Nephron progenitor cell (in vitro differentiated cells): ENCODE results near the gene GNB5.

Source experiments
- DNase-seq: peaks from one replicate; pipeline ENCODE4 v3.0.0; 2021
- H3K27ac Mint-ChIP-seq: 2 replicates; pipeline ENCODE4 v1.8.0; 2021; ENCODE audit warnings: mild to moderate bottlenecking, moderate library complexity, mixed read lengths
- H3K27me3 Mint-ChIP-seq: 2 replicates; pipeline ENCODE4 v1.8.0; 2021; ENCODE audit warnings: mild to moderate bottlenecking, low read depth, mixed read lengths; ENCODE audit not compliant: poor library complexity
- H3K36me3 Mint-ChIP-seq: 2 replicates; pipeline ENCODE4 v1.8.0; 2021; ENCODE audit warnings: low read depth, mixed read lengths
- H3K4me1 Mint-ChIP-seq: 2 replicates; pipeline ENCODE4 v1.8.0; 2021; ENCODE audit warnings: mixed read lengths
- H3K4me3 Mint-ChIP-seq: 2 replicates; pipeline ENCODE4 v1.8.0; 2021; ENCODE audit warnings: mild to moderate bottlenecking, moderate library complexity, mixed read lengths
- H3K9me3 Mint-ChIP-seq: 2 replicates; pipeline ENCODE4 v1.8.0; 2021; ENCODE audit warnings: mild to moderate bottlenecking, moderate library complexity, mixed read lengths
- CTCF ChIP-seq: fragments of 200-600 bp; sonication (generic); IDR thresholded peaks from 2 replicates; pipeline ENCODE4 v1.5.0; 2021; ENCODE audit warnings: antibody characterized with exemption

The GNB5 gene

GRCh38 chr15:52121896-52122295, 69.3 kb downstream of the GNB5 start:
- Mint-ChIP-seq H3K27me3 (peaks cover 11% of the 10 kb centered on the region), H3K27ac (no peak overlapping the region), H3K4me3 (no peak overlapping the region), H3K9me3 (no peaks in the 10 kb centered on the region), H3K36me3 (no peaks in the 10 kb centered on the region), H3K4me1 (peaks cover 13% of the 10 kb centered on the region)
- TF ChIP-seq CTCF: no peak
- no peak for DNase-seq

GRCh38 chr15:52121006-52121405, 70.2 kb downstream of the GNB5 start:
- H3K4me1 Mint-ChIP-seq: peaks cover 19% of the 10 kb centered on the region
- H3K27ac Mint-ChIP-seq: no peak overlapping the region
- peaks cover 11% of the 10 kb centered on the region for H3K27me3 Mint-ChIP-seq
- no peaks in the 10 kb centered on the region for H3K36me3 Mint-ChIP-seq
- H3K4me3 Mint-ChIP-seq: no peak overlapping the region
- no peak for TF ChIP-seq CTCF
- H3K9me3 Mint-ChIP-seq: no peaks in the 10 kb centered on the region
- no peak for DNase-seq

- DNase-seq: no peak
- Mint-ChIP-seq H3K36me3 (no peaks in the 10 kb centered on the region), H3K27ac (no peak overlapping the region), H3K9me3 (no peaks in the 10 kb centered on the region), H3K4me1 (peaks cover 24% of the 10 kb centered on the region), H3K27me3 (peaks cover 11% of the 10 kb centered on the region), H3K4me3 (no peak overlapping the region)
- TF ChIP-seq CTCF: no peak
Observed at GRCh38 chr15:52120488-52120887, 70.7 kb downstream of the GNB5 start.

- H3K9me3 Mint-ChIP-seq: no peaks in the 10 kb centered on the region
- no peaks in the 10 kb centered on the region for H3K36me3 Mint-ChIP-seq
- H3K4me3 Mint-ChIP-seq: no peak overlapping the region
- H3K27me3 Mint-ChIP-seq: peaks cover 10% of the 10 kb centered on the region
- peaks cover 24% of the 10 kb centered on the region for H3K4me1 Mint-ChIP-seq
- no peak for DNase-seq
- TF ChIP-seq CTCF: no peak
- peak overlapping the region; percentile 71 for H3K27ac Mint-ChIP-seq
Observed at GRCh38 chr15:52118969-52119749, 72.0 kb downstream of the GNB5 start.

- Mint-ChIP-seq H3K36me3 (no peaks in the 10 kb centered on the region), H3K27me3 (peaks cover 7% of the 10 kb centered on the region), H3K4me1 (peaks cover 24% of the 10 kb centered on the region), H3K4me3 (no peak overlapping the region), H3K27ac (peak overlapping the region; percentile 95), H3K9me3 (peaks cover 4% of the 10 kb centered on the region)
- TF ChIP-seq CTCF: no peak
- no peak for DNase-seq
Observed at GRCh38 chr15:52117549-52117948, 73.6 kb downstream of the GNB5 start.
